ENCODE results near the gene ALX4.

ALX4 gene

DNA sequence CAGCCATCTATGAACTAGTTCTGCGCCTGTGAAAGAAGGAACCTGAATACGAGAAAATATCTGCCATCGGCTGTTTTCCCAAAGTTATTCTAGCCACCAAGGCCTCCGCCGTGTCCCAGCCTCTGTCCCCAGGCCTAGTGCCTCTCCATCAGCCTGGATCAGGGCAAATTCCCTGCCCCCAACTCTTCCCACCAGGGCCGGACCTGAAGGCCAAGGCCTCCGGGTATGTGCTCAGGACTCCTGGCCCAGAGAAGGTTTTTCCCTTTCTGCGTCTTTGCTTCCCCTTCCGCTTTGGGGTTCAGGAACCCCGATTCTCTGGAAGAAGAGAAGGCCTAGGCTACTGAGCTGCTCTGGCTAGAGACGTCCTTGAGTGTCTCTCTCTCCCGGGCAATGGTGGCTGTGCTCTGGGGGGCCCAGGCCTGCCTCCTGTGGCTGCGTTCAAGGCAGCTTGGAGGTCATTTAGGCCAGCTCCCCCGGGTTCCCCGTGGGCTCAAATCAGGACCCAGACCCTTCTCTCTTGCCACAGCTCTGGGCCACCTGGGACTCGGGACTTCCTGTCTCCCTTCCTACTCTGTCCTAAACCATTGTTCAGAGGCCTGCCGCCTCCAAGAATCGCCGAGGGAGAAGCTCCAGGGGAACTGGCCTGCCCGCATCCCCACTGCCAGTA, 1.6 kb downstream of the ALX4 start:
- CTCF ChIA-PET = no interaction called here
- POLR2A ChIA-PET = no interaction called here
- Histone ChIP-seq H3K4me3 (ENCODE audit: low read depth, low read length) (no peak overlapping the region; the same call in 1 of the 2 replicates), H3K36me3 (ENCODE audit: control insufficient read depth in 2 of 2, insufficient read depth in 1 of 2, low read length in 2 of 2) (peaks cover 0 to 5% of the 10 kb centered on the region in 2 experiments; a peak in 1 of 3 replicates), H3K9me3 (ENCODE audit: control insufficient read depth, insufficient read depth, low read depth, low read length) (no peaks in the 10 kb centered on the region), H3K27ac (ENCODE audit: extremely low read depth, low read depth, low read length) (no peak overlapping the region), H3K4me1 (ENCODE audit: control insufficient read depth, insufficient read depth, low read length) (peaks cover 3% of the 10 kb centered on the region; the same call in 1 of the 2 replicates)
- no peak for TF ChIP-seq HOXA7 (CRISPR knock-in tag; IDR thresholded peaks at IDR 0.05; ENCODE audit: borderline replicate concordance)
- no peak for TF ChIP-seq ZNF660 (tag by site-specific recombination; IDR thresholded peaks at IDR 0.05)
- TF ChIP-seq HOXD13 (CRISPR knock-in tag; IDR thresholded peaks at IDR 0.05; ENCODE audit: borderline replicate concordance) = no peak
- TF ChIP-seq, protein P1, sequence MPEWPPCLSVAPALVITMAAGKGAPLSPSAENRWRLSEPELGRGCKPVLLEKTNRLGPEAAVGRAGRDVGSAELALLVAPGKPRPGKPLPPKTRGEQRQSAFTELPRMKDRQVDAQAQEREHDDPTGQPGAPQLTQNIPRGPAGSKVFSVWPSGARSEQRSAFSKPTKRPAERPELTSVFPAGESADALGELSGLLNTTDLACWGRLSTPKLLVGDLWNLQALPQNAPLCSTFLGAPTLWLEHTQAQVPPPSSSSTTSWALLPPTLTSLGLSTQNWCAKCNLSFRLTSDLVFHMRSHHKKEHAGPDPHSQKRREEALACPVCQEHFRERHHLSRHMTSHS (tag by site-specific recombination; IDR thresholded peaks at IDR 0.05) = no peak
- TF ChIP-seq ZNF664 (tag by site-specific recombination; IDR thresholded peaks at IDR 0.05) = no peak
- TF ChIP-seq ZNF510 (tag by site-specific recombination; IDR thresholded peaks at IDR 0.05; ENCODE audit: insufficient replicate concordance) = no peak
- no peak for TF ChIP-seq ZFP37 (tag by site-specific recombination; IDR thresholded peaks at IDR 0.05)
- TF ChIP-seq ZNF114 (tag by site-specific recombination; IDR thresholded peaks at IDR 0.05) = no peak
- TF ChIP-seq, protein P2, sequence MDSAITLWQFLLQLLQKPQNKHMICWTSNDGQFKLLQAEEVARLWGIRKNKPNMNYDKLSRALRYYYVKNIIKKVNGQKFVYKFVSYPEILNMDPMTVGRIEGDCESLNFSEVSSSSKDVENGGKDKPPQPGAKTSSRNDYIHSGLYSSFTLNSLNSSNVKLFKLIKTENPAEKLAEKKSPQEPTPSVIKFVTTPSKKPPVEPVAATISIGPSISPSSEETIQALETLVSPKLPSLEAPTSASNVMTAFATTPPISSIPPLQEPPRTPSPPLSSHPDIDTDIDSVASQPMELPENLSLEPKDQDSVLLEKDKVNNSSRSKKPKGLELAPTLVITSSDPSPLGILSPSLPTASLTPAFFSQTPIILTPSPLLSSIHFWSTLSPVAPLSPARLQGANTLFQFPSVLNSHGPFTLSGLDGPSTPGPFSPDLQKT (IDR thresholded peaks at IDR 0.05; ENCODE audit: borderline replicate concordance, low read depth, low read length) = no peak
- TF ChIP-seq ZNF155 (tag by site-specific recombination; IDR thresholded peaks at IDR 0.05) = no peak
- no peak for TF ChIP-seq ZNF121 (tag by site-specific recombination; IDR thresholded peaks at IDR 0.05)

DNA sequence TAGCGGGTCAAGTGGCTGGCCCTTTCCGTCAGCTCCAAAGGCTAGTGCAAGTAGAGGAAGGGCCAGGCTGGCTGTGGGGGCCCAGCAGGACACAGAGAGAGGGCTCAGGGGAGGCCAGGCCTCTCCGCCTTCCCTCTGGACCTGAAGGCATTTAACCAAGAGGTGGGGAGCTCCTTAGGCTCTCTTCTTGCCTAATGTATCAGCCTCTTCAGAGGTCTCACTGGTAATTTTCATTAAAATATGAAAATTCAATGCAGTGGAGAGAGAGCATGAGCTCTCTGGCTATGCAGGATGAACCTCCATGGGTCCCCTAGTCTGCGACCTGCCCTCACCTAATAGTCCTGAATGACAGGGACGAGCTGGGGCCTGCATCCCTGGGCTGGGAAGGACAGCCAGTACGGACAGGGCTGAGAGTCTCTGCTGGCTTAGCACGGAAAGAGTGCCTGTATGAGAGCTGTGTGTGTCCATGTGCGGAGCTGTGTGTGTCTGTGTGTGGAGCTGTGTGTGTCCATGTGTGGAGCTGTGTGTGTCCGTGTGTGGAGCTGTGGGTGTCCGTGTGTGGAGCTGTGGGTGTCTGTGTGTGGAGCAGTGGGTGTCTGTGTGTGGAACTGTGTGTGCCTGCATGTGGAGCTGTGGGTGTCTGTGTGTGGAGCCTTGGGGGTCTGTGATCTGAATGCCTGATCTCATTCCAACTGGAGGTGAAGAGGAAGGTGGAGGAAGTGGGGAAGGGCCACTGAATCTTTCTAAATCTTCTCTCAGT, 2.4 kb downstream of the ALX4 start:
- Histone ChIP-seq H3K27ac (ENCODE audit: extremely low read depth, low read depth, low read length) (no peak overlapping the region), H3K4me3 (ENCODE audit: low read depth, low read length) (no peak overlapping the region), H3K9me3 (ENCODE audit: control insufficient read depth, insufficient read depth, low read depth, low read length) (no peaks in the 10 kb centered on the region), H3K4me1 (ENCODE audit: control insufficient read depth, insufficient read depth, low read length) (peaks cover 3% of the 10 kb centered on the region; the same call in 1 of the 2 replicates), H3K36me3 (ENCODE audit: control insufficient read depth in 2 of 2, insufficient read depth in 1 of 2, low read length in 2 of 2) (peaks cover 0 to 5% of the 10 kb centered on the region in 2 experiments; a peak in 1 of 3 replicates)
- CTCF ChIA-PET = interaction anchor here (0.6 to 0.8 kb wide), 2 partner anchors 10 to 22 kb away, joined by 4 to 5 read pairs; no protein-coding TSS in a partner anchor
- TF ChIP-seq ZNF501 (tag by site-specific recombination; IDR thresholded peaks at IDR 0.05) (no peak), ZNF600 (tag by site-specific recombination; IDR thresholded peaks at IDR 0.05) (0 out of 2 replicates have a peak, but pooled peaks have one; percentile 13), ZBTB1 (tag by site-specific recombination; IDR thresholded peaks at IDR 0.05) (no peak), EGR2 (tag by site-specific recombination; IDR thresholded peaks at IDR 0.05; ENCODE audit: low read depth) (peak; percentile 82; the same call in 1 of the 2 replicates), ZFHX2 (tag by site-specific recombination; conservative IDR thresholded peaks at IDR 0.05) (peak; percentile 83), ZNF292 (tag by site-specific recombination; IDR thresholded peaks at IDR 0.05; ENCODE audit: borderline replicate concordance, low read depth) (no peak)
- POLR2A ChIA-PET = no interaction called here

DNA sequence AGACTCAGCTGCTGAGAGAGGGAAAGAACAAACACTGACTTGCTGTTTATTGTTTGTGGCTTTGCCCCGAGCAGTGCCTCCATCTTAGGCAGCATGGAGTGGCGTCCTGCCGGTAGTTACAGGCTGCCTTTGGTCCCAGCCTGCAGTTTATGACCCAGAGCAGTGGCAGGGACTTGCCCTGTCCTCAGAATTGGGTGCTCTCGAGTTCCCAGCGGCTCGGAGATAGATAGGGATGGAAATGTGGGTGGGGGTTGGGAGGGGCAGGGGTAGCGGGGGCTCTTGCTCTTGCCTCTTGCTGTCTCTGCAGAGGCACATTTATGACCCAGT, 3.1 kb downstream of the ALX4 start:
- ChIA-PET POLR2A (no interaction called here), CTCF (no interaction called here)
- Histone ChIP-seq H3K9me3 (ENCODE audit: control insufficient read depth, insufficient read depth, low read depth, low read length) (no peaks in the 10 kb centered on the region), H3K27ac (ENCODE audit: extremely low read depth, low read depth, low read length) (no peak overlapping the region), H3K36me3 (ENCODE audit: control insufficient read depth in 2 of 2, insufficient read depth in 1 of 2, low read length in 2 of 2) (peaks cover 0 to 5% of the 10 kb centered on the region in 2 experiments; a peak in 1 of 3 replicates), H3K4me3 (ENCODE audit: low read depth, low read length) (no peak overlapping the region), H3K4me1 (ENCODE audit: control insufficient read depth, insufficient read depth, low read length) (peaks cover 3% of the 10 kb centered on the region; the same call in 1 of the 2 replicates)
- TF ChIP-seq, protein P3, sequence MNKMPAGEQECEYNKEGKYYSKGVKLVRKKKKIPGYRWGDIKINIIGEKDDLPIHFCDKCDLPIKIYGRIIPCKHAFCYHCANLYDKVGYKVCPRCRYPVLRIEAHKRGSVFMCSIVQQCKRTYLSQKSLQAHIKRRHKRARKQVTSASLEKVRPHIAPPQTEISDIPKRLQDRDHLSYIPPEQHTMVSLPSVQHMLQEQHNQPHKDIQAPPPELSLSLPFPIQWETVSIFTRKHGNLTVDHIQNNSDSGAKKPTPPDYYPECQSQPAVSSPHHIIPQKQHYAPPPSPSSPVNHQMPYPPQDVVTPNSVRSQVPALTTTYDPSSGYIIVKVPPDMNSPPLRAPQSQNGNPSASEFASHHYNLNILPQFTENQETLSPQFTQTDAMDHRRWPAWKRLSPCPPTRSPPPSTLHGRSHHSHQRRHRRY (tag by site-specific recombination; IDR thresholded peaks at IDR 0.05) = no peak
- TF ChIP-seq ZNF830 (tag by site-specific recombination; IDR thresholded peaks at IDR 0.05; ENCODE audit: low read depth) (no peak), BCL11B (tag by site-specific recombination; IDR thresholded peaks at IDR 0.05; ENCODE audit: low read depth) (no peak), ZNF530 (tag by site-specific recombination; IDR thresholded peaks at IDR 0.05; ENCODE audit: low read depth) (no peak), KLF10 (tag by site-specific recombination; IDR thresholded peaks at IDR 0.05) (no peak), HOXD13 (CRISPR knock-in tag; IDR thresholded peaks at IDR 0.05; ENCODE audit: borderline replicate concordance) (no peak), ZNF114 (tag by site-specific recombination; IDR thresholded peaks at IDR 0.05) (no peak), ZNF292 (tag by site-specific recombination; IDR thresholded peaks at IDR 0.05; ENCODE audit: borderline replicate concordance, low read depth) (no peak), ZNF621 (tag by site-specific recombination; IDR thresholded peaks at IDR 0.05) (no peak)
- TF ChIP-seq, protein P4, sequence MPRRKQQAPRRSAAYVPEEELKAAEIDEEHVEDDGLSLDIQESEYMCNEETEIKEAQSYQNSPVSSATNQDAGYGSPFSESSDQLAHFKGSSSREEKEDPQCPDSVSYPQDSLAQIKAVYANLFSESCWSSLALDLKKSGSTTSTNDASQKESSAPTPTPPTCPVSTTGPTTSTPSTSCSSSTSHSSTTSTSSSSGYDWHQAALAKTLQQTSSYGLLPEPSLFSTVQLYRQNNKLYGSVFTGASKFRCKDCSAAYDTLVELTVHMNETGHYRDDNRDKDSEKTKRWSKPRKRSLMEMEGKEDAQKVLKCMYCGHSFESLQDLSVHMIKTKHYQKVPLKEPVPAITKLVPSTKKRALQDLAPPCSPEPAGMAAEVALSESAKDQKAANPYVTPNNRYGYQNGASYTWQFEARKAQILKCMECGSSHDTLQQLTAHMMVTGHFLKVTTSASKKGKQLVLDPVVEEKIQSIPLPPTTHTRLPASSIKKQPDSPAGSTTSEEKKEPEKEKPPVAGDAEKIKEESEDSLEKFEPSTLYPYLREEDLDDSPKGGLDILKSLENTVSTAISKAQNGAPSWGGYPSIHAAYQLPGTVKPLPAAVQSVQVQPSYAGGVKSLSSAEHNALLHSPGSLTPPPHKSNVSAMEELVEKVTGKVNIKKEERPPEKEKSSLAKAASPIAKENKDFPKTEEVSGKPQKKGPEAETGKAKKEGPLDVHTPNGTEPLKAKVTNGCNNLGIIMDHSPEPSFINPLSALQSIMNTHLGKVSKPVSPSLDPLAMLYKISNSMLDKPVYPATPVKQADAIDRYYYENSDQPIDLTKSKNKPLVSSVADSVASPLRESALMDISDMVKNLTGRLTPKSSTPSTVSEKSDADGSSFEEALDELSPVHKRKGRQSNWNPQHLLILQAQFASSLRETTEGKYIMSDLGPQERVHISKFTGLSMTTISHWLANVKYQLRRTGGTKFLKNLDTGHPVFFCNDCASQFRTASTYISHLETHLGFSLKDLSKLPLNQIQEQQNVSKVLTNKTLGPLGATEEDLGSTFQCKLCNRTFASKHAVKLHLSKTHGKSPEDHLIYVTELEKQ (tag by site-specific recombination; IDR thresholded peaks at IDR 0.05; ENCODE audit: borderline replicate concordance) = no peak
